SK-N-SH (cell line): Measurements from ENCODE around the gene RGL1.

ENCODE experiments used
- CHD2 ChIP-seq: fragments of 150-350 bp; IDR thresholded peaks from 2 replicates; pipeline ENCODE4 v1.6.1; 2018; ENCODE audit warnings: low read length; ENCODE audit not compliant: partially characterized antibody
- JUND ChIP-seq: IDR thresholded peaks from 2 replicates; pipeline ENCODE4 v1.4.0; 2012
- SMC3 ChIP-seq: IDR thresholded peaks from 2 replicates; pipeline ENCODE4 v1.6.1; 2012; ENCODE audit warnings: low read depth, low read length, improper control_type of control experiment
- TAF1 ChIP-seq: IDR thresholded peaks from 2 replicates; pipeline ENCODE4 v1.6.1; 2012; ENCODE audit warnings: low read depth, mild to moderate bottlenecking, low read length, moderate library complexity, borderline replicate concordance
- TEAD4 ChIP-seq: IDR thresholded peaks from 2 replicates; pipeline ENCODE4 v1.4.0; 2012; ENCODE audit warnings: mild to moderate bottlenecking, borderline replicate concordance; ENCODE audit not compliant: insufficient read depth
- TF ChIP-seq, protein P1 (sequence below): fragments of 200-600 bp; sonication (generic); IDR thresholded peaks from 2 replicates; pipeline ENCODE4 v1.6.1; 2017; ENCODE audit warnings: antibody characterized with exemption, mild to moderate bottlenecking, moderate library complexity
- TF ChIP-seq, protein P2 (sequence below): IDR thresholded peaks from 2 replicates; pipeline ENCODE4 v1.4.0; 2012; ENCODE audit warnings: low read depth, borderline replicate concordance
- TF ChIP-seq, protein P3 (sequence below): IDR thresholded peaks from 2 replicates; pipeline ENCODE4; 2012
- TF ChIP-seq, protein P4 (sequence below): IDR thresholded peaks from 2 replicates; pipeline ENCODE4 v1.6.1; 2012; ENCODE audit warnings: mild to moderate bottlenecking, low read depth, low read length, moderate library complexity
- TF ChIP-seq, protein P5 (sequence below): IDR thresholded peaks from 2 replicates; pipeline ENCODE4 v1.4.0; 2012; ENCODE audit warnings: low read depth

DNA sequence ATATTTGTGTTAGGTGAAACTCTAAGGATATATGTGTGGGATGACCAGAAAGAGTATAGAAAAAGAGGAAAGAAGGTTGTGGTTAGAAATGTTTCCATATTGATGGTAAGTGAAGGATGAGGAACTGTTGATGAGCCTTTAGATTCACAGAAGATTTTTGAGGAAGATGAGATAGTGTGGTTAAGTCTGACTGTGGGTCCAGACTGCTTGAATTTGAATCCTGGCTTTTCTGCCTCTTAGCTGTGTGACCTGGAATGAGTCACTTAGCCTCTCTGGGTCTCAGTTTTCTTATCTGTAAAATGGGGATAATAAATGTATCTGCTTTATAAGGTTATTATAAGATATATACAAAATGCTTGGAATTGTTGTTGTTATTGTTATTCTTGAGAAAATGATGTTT, 27.5 kb downstream of the RGL1 start:
- TF ChIP-seq, protein P1, sequence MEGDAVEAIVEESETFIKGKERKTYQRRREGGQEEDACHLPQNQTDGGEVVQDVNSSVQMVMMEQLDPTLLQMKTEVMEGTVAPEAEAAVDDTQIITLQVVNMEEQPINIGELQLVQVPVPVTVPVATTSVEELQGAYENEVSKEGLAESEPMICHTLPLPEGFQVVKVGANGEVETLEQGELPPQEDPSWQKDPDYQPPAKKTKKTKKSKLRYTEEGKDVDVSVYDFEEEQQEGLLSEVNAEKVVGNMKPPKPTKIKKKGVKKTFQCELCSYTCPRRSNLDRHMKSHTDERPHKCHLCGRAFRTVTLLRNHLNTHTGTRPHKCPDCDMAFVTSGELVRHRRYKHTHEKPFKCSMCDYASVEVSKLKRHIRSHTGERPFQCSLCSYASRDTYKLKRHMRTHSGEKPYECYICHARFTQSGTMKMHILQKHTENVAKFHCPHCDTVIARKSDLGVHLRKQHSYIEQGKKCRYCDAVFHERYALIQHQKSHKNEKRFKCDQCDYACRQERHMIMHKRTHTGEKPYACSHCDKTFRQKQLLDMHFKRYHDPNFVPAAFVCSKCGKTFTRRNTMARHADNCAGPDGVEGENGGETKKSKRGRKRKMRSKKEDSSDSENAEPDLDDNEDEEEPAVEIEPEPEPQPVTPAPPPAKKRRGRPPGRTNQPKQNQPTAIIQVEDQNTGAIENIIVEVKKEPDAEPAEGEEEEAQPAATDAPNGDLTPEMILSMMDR, result no peak
- TF ChIP-seq CHD2 (no peak), JUND (no peak), SMC3 (no peak), TAF1 (no peak), TEAD4 (no peak)
- TF ChIP-seq, protein P2, sequence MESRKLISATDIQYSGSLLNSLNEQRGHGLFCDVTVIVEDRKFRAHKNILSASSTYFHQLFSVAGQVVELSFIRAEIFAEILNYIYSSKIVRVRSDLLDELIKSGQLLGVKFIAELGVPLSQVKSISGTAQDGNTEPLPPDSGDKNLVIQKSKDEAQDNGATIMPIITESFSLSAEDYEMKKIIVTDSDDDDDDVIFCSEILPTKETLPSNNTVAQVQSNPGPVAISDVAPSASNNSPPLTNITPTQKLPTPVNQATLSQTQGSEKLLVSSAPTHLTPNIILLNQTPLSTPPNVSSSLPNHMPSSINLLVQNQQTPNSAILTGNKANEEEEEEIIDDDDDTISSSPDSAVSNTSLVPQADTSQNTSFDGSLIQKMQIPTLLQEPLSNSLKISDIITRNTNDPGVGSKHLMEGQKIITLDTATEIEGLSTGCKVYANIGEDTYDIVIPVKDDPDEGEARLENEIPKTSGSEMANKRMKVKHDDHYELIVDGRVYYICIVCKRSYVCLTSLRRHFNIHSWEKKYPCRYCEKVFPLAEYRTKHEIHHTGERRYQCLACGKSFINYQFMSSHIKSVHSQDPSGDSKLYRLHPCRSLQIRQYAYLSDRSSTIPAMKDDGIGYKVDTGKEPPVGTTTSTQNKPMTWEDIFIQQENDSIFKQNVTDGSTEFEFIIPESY, result no peak
- TF ChIP-seq, protein P3, sequence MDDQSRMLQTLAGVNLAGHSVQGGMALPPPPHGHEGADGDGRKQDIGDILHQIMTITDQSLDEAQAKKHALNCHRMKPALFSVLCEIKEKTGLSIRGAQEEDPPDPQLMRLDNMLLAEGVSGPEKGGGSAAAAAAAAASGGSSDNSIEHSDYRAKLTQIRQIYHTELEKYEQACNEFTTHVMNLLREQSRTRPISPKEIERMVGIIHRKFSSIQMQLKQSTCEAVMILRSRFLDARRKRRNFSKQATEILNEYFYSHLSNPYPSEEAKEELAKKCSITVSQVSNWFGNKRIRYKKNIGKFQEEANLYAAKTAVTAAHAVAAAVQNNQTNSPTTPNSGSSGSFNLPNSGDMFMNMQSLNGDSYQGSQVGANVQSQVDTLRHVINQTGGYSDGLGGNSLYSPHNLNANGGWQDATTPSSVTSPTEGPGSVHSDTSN, result no peak
- TF ChIP-seq, protein P4, sequence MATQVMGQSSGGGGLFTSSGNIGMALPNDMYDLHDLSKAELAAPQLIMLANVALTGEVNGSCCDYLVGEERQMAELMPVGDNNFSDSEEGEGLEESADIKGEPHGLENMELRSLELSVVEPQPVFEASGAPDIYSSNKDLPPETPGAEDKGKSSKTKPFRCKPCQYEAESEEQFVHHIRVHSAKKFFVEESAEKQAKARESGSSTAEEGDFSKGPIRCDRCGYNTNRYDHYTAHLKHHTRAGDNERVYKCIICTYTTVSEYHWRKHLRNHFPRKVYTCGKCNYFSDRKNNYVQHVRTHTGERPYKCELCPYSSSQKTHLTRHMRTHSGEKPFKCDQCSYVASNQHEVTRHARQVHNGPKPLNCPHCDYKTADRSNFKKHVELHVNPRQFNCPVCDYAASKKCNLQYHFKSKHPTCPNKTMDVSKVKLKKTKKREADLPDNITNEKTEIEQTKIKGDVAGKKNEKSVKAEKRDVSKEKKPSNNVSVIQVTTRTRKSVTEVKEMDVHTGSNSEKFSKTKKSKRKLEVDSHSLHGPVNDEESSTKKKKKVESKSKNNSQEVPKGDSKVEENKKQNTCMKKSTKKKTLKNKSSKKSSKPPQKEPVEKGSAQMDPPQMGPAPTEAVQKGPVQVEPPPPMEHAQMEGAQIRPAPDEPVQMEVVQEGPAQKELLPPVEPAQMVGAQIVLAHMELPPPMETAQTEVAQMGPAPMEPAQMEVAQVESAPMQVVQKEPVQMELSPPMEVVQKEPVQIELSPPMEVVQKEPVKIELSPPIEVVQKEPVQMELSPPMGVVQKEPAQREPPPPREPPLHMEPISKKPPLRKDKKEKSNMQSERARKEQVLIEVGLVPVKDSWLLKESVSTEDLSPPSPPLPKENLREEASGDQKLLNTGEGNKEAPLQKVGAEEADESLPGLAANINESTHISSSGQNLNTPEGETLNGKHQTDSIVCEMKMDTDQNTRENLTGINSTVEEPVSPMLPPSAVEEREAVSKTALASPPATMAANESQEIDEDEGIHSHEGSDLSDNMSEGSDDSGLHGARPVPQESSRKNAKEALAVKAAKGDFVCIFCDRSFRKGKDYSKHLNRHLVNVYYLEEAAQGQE, result no peak
- TF ChIP-seq, protein P5, sequence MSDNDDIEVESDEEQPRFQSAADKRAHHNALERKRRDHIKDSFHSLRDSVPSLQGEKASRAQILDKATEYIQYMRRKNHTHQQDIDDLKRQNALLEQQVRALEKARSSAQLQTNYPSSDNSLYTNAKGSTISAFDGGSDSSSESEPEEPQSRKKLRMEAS, result no peak
